ENCODE results near the gene YIPF4.

DNA sequence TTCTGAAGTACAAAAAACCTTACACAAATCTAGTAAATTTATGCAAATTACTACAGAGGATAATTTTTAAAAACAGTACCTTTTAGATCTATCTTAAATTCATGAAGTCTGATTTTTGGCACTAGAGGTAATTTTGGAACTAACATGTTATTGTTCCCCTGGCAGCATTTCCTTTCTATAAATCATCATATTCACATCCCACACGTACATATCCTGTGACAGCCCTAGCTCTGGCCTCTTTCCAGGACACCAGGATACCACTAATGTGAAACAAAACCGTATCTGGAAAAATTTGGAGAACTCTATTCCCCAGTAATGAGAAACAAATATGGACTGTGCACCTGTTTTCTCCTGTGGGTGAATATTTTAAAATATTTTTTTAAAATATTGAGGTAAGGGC, 65.1 kb downstream of the YIPF4 start:
- TF ChIP-seq, protein P1, sequence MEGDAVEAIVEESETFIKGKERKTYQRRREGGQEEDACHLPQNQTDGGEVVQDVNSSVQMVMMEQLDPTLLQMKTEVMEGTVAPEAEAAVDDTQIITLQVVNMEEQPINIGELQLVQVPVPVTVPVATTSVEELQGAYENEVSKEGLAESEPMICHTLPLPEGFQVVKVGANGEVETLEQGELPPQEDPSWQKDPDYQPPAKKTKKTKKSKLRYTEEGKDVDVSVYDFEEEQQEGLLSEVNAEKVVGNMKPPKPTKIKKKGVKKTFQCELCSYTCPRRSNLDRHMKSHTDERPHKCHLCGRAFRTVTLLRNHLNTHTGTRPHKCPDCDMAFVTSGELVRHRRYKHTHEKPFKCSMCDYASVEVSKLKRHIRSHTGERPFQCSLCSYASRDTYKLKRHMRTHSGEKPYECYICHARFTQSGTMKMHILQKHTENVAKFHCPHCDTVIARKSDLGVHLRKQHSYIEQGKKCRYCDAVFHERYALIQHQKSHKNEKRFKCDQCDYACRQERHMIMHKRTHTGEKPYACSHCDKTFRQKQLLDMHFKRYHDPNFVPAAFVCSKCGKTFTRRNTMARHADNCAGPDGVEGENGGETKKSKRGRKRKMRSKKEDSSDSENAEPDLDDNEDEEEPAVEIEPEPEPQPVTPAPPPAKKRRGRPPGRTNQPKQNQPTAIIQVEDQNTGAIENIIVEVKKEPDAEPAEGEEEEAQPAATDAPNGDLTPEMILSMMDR (IDR thresholded peaks at IDR 0.05; ENCODE audit: low read length) = no peak
- TF ChIP-seq EZH2 (IDR thresholded peaks at IDR 0.05; ENCODE audit: borderline replicate concordance, low read length) = no peak

All from OCI-LY1 (cell line).